ENCODE data around the gene C19orf47.

Gene C19orf47

GRCh38 chr19:40315812-40316470 lies 32.3 kb downstream of the C19orf47 start:
- no peak for DNase-seq (ENCODE audit: low read depth)
- TF ChIP-seq CTCF (IDR thresholded peaks at IDR 0.05; ENCODE audit: insufficient read depth, low read depth, low read length, missing control alignments) = no peak

GRCh38 chr19:40314656-40315055 lies 33.5 kb downstream of the C19orf47 start:
- TF ChIP-seq CTCF (IDR thresholded peaks at IDR 0.05; ENCODE audit: insufficient read depth, low read depth, low read length, missing control alignments) = no peak

More at GRCh38 chr19:40315812-40316470, 32.3 kb downstream of the C19orf47 start:
- H3K4me3 ChIP-seq (ENCODE audit: low read length) = no peak overlapping the region

DNA sequence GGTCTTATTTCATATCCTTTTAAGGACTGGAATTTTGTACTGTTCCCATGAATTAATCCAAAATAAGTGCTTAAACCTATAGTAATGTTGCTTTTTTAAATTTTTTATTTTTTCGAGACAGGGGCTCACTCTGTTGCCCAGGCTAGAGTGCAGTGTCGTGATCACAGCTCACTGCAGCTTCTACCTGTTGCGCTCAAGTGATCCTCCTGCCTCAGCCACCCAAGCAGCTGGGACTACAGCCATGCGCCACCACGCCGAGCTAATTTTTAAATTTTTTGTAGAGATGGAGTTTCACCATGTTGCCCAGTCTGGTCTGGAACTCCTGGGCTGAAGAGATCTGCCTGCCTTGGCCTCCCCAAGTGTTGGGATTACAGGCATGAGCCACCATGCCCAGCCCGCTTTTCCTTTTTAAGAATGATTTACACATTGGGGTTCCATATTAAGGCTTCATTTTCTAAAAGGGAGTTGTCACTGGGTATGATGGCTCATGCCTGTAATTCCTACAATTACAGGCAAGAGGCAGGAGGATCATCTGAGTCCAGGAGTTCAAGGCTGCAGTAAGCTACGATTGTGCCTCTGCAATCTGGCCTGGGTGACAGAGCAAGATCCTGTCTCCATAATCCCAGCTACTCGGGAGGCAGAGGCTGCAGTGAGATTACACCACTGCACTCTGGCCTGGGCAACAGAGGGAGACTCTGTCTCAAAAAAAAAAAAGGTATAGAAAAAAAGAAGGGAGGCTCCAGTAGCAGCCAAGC lies 34.8 kb downstream of the C19orf47 start:
- no peak overlapping the region for H3K4me3 ChIP-seq (ENCODE audit: low read length)
- TF ChIP-seq CTCF (IDR thresholded peaks at IDR 0.05; ENCODE audit: insufficient read depth, low read depth, low read length, missing control alignments) = no peak
- DNase-seq (ENCODE audit: low read depth) = no peak

More at GRCh38 chr19:40314656-40315055, 33.5 kb downstream of the C19orf47 start:
- DNase-seq (ENCODE audit: low read depth) = peak; percentile 16
- H3K4me3 ChIP-seq (ENCODE audit: low read length) = no peak overlapping the region

DNA sequence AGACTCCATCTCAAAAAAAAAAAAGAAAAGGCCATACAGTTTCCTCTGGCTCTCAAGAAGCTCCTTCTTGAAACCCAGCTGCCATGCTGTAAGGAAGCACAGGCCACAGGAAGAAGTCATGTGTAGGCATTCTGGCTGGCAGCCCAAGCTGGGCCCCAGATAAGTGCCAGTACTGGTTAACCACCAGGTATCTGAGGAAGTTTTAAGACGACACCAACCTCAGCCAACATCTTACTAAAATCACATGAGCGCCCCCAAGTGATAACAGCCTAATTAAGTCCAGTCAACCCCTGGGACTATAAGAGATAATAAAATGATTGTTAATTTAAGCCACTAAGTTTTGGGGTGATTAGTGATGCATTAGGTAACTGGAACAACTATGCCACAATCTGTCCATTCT lies 35.7 kb downstream of the C19orf47 start:
- no peak for TF ChIP-seq CTCF (IDR thresholded peaks at IDR 0.05; ENCODE audit: insufficient read depth, low read depth, low read length, missing control alignments)
- no peak for DNase-seq (ENCODE audit: low read depth)
- no peak overlapping the region for H3K4me3 ChIP-seq (ENCODE audit: low read length)

- no peak for DNase-seq (ENCODE audit: low read depth)
- no peak for TF ChIP-seq CTCF (IDR thresholded peaks at IDR 0.05; ENCODE audit: insufficient read depth, low read depth, low read length, missing control alignments)
- no peak overlapping the region for H3K4me3 ChIP-seq (ENCODE audit: low read length)
Measured at GRCh38 chr19:40309666-40310065, 38.5 kb downstream of the C19orf47 start.

DNA sequence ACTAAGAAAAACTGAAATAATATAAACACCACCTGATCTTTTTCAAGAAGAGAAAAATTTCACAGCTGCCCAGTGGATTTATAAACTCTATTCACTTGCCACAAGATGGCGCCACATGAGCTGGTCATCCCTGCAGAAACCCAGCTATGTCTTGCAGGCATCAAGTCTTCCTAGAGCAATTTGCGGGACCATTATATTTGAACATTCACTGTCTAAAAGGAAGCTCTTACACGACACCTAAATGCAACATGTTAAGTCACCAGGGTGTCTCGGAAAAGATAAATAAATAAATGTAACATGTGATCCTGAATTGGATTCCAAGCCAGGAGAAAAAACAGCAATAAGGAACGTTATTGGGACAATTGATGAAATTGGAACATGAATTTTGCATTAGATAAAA lies 42.8 kb downstream of the C19orf47 start:
- H3K4me3 ChIP-seq (ENCODE audit: low read length) = no peak overlapping the region
- peak; percentile 75 for TF ChIP-seq CTCF (IDR thresholded peaks at IDR 0.05; ENCODE audit: insufficient read depth, low read depth, low read length, missing control alignments)
- DNase-seq (ENCODE audit: low read depth) = peak; percentile 91
